NCI-H345 (cell line): ENCODE measurements around the gene STK32C.
"Not testable (repeated sequence)": the region's sequence is repeated elsewhere in the genome, so short reads cannot be mapped to it uniquely, and the experiment has no call there.

Experiments
- DNase-seq: peaks from one replicate; lab custom pipeline; 2025; lab: John Stamatoyannopoulos, UW

The STK32C gene

DNA sequence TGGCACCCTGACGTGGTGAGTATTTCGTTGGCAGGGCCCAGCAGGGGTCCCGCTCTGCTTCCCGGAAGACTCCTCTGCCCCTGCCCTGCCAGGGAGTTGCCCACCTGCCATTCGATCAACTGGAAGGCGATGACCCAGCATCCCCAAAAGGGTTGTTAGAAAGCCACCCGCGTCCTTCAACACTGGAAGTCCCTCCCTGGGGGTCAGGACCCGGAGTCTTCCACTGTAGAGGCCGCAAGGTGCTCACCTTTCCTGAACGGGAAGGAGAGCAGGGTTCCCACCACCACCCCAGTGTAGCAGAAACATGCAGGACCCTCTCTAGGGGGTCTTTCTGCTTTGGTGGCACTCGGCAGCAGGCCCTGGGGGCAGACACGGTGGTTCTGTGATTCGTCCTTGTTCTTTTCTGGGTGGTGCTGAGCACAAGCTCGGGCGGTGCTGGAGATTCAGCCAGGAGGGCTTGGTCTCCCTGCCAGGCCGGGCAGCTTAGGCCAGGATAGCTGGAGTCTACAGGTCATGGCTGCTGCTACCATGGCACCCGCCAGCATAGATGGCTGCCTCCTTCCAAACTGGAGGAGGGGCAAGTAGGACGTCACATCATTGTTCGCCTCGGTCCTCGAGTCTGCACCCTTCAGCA is 140.6 kb downstream of the STK32C start:
- no peak for DNase-seq

DNA sequence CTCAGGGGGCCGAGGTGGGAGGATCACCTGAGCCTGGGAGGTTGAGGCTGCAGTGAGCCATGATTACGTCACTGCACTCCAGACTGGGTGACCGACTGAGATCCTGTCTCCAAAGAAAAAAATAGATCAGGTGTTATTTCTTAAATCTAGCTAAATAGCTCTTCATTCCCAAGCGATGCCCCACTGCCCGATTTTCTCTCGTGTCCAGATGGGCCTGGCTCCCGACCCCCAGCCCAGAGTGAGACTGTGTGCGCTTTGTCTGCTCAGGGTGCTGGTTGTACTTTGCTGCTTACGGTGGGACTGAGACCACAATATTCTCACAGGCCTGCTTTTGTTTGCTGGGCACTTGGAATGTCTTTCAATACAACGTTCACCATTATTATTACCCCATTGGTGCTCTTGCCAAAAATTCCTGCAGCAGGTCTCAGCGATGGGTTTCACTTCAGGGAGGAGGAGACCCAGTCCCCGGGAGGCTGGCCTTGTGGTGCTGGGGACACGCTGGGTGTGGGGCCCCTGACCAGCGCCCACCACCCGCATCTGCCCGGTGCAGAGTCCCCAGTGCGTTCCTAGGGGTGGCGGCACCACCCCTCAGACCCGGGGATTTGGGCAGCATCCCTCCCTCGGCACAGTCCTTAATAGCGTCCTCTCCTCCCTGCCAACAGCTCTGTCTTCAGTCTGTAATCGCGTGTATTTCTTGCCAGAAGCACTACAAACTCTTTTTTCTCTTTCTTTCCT is 141.4 kb downstream of the STK32C start:
- no peak for DNase-seq

DNA sequence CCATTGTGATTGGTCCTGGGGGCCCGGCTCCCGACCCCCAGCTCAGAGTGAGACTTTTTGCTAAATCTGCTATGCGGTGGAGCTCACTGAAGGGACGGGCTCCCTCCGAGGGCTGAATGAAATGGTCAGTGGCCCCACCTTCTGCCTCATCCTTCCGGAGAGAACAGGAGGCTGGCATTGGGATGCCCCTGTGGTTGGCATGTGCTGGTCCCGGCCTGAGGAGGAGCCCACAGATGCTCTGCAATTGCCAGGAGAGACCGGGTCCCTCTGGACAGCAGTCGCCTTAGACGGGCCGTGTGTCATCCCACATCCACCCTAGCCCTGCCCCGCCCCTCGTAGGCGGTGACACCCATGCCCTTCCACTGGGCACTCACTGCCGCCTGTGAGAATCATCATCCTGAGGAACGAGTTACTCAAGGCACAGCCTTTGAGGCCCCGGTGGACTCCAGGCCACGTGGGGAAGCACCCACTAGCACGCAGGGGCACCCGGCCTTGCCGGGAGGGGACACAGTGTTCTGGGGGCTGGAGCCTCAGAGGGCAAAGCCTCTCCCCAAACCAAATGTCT is 142.3 kb downstream of the STK32C start:
- DNase-seq: no peak

- DNase-seq: no peak
Measured at GRCh38 chr10:132164761-132165278, 142.9 kb downstream of the STK32C start.

GRCh38 chr10:132163826-132164515 is 143.8 kb downstream of the STK32C start:
- DNase-seq: no peak

DNA sequence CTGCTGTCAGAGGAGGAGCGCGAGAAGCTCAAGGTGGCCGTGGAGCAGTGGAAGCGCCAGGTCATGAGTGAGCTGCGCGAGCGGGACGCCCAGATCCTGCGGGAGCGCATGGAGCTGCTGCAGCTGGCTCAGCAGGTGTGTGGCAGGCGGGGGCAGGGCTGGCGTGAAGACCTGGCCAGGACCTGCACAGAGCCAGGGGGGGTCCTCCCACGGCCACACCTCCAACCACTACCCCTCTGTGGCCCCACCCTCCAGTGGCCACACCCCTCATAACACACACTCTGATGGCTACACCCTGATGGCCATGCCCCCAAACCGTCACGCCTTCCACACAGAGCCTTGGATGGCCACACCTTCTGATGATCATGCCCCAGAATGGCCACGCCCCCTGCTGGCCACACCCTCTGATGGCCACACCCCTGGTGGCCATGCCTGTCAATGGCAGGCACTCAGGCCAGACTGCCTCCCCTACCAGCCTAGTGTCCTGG is 144.4 kb downstream of the STK32C start:
- peak; percentile 9 for DNase-seq

DNA sequence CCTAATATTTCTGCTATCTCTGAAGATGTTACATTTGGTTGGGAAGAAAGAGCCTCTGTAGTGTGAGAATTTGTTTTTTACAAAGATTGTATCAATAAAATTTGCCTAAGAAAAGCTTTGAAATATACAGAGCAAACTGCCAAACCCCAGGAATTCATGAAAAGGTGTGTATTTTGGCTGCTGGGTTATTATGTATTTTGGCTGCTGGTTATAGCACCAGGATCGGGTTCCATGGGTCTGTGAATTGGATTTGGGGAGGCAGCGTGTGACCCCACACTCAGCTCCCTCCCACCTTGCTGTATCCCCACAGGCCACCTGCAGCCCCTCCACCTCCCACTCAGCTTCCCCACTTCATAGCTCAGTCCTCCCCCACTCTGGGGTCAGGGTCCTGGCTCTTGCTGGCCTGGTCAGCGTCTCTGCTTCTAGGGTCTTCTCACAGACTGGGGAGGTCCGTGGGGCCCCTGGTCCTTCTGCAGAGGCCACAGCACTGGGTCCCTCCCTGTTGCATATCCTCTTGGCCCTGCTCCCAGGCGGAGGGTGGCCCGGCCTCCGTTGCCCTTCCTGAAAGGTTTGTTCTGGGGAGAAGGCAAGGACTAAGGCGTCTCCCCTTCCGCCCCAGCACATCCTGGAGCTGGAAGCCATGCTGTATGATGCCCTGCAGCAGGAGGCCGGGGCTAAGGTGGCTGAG is 145.0 kb downstream of the STK32C start:
- DNase-seq: no peak

DNA sequence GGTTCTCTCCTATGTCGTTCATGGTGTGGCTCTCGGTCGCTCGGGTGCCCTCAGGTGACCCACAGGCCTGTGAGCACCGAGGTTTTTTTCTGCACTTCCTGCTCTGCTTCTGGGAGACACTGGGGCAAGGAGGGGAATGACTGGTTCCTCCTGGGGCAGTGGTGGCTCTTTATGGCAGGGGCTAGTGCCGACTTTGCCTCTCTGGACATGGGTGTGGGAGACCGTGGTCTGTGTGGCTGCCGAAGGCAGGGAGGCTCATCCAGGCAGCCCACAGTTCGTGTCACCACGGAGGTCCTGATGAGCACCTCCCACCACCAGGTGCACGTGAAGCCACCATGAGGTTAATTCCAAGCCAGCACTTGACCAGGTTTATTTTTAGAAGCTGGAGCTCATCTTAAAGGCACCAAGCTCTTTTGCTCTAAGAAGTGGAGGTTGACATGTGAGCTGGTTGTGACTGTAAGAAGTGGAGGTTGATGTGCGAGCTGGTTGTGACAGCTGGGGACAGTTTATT is 145.7 kb downstream of the STK32C start:
- peak; percentile 6 for DNase-seq

DNA sequence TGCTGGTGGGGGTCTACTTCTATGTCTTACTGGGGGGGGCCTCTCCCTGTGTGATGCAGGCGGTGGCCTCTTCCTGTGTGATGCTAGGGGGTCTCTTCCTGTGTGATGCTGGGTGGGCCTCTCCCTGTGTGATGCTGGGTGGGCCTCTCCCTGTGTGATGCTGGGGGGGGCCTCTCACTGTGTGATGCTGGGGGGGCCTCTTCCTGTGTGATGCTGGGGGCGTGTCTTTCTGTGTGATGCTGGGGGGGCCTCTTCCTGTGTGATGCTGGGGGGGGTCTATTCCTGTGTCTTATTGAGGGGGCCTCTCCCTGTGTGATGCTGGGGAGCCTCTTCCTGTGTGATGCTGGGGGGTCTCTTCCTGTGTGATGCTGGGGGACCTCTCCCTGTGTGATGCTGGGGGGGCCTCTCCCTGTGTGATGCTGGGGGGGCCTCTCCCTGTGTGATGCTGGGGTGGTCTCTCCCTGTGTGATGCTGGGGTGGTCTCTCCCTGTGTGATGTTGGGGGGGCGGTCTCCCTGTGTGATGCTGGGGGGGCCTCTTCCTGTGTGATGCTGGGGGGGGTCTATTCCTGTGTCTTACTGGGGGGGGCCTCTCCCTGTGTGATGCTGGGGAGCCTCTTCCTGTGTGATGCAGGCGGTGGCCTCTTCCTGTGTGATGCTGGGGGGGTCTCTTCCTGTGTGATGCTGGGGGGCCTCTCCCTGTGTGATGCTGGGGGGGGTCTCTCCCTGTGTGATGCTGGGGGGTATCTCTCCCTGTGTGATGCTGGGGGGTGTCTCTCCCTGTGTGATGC is 146.7 kb downstream of the STK32C start:
- not testable (repeated sequence) for DNase-seq

- DNase-seq: not testable (repeated sequence)
Measured at GRCh38 chr10:132160231-132160630, 147.5 kb downstream of the STK32C start.

- not testable (repeated sequence) for DNase-seq
Measured at GRCh38 chr10:132159302-132160230, 148.2 kb downstream of the STK32C start.

- DNase-seq: no peak
Measured at GRCh38 chr10:132158823-132159222, 148.9 kb downstream of the STK32C start.

- DNase-seq: no peak
Measured at GRCh38 chr10:132158122-132158741, 149.5 kb downstream of the STK32C start.
